Fibroblast of villous mesenchyme (primary cell): Measurements from ENCODE around the gene MT1E. TPM values are rescaled to one million over a fixed set of nuclear protein-coding genes. Genes with fewer than 3 reads are reported as not detected.

Experiments used
- DNase-seq: peaks from one replicate; pipeline ENCODE4 v3.0.0-alpha.2; 2010; ENCODE audit warnings: low read depth
- H3K4me3 ChIP-seq: 2 replicates; pipeline ENCODE4 v1.5.1; 2011; ENCODE audit warnings: low read depth, mild to moderate bottlenecking, low read length
- CTCF ChIP-seq: IDR thresholded peaks from 2 replicates; pipeline ENCODE4 v1.5.1; 2012; ENCODE audit warnings: low read depth, mild to moderate bottlenecking, low read length; ENCODE audit not compliant: insufficient read depth
- total RNA-seq: library from RNA; depleted of rRNA; stranded (reverse); fragments of >200 nt; gene quantifications from 2 replicates; pipeline ENCODE4 v1.2.3, GENCODE V29; 2012

MT1E gene
- total RNA-seq, 1 donor: 21.6 TPM

- no peak for DNase-seq
- H3K4me3 ChIP-seq: peak overlapping the region; percentile 32
- no peak for TF ChIP-seq CTCF
Measured at GRCh38 chr16:56643833-56644232, 18.3 kb downstream of the MT1E start.

GRCh38 chr16:56645311-56645710, 19.7 kb downstream of the MT1E start:
- no peak for DNase-seq
- no peak for TF ChIP-seq CTCF

GRCh38 chr16:56645838-56646237, 20.3 kb downstream of the MT1E start:
- DNase-seq: no peak
- H3K4me3 ChIP-seq: no peak overlapping the region
- no peak for TF ChIP-seq CTCF

More at GRCh38 chr16:56645311-56645710, 19.7 kb downstream of the MT1E start:
- no peak overlapping the region for H3K4me3 ChIP-seq

GRCh38 chr16:56647641-56648431, 22.3 kb downstream of the MT1E start:
- DNase-seq: no peak
- no peak overlapping the region for H3K4me3 ChIP-seq
- TF ChIP-seq CTCF: no peak

- DNase-seq: no peak
- H3K4me3 ChIP-seq: no peak overlapping the region
- TF ChIP-seq CTCF: no peak
Measured at GRCh38 chr16:56649271-56649670, 23.7 kb downstream of the MT1E start.

GRCh38 chr16:56649820-56650219, 24.2 kb downstream of the MT1E start:
- no peak overlapping the region for H3K4me3 ChIP-seq
- DNase-seq: no peak
- TF ChIP-seq CTCF: no peak

- TF ChIP-seq CTCF: no peak
- H3K4me3 ChIP-seq: no peak within 1 kb of the TSS
- no peak for DNase-seq
Measured at GRCh38 chr16:56651586-56651985, 26.0 kb downstream of the MT1E start, which contains the start of gene MT1B. Gene MT1B, plus strand, starts transcription at chr16:56651886. Its CDS starts 68 bp downstream, at chr16:56651954.
